ENCODE measurements around the gene DNM2.

DNM2 gene

DNA sequence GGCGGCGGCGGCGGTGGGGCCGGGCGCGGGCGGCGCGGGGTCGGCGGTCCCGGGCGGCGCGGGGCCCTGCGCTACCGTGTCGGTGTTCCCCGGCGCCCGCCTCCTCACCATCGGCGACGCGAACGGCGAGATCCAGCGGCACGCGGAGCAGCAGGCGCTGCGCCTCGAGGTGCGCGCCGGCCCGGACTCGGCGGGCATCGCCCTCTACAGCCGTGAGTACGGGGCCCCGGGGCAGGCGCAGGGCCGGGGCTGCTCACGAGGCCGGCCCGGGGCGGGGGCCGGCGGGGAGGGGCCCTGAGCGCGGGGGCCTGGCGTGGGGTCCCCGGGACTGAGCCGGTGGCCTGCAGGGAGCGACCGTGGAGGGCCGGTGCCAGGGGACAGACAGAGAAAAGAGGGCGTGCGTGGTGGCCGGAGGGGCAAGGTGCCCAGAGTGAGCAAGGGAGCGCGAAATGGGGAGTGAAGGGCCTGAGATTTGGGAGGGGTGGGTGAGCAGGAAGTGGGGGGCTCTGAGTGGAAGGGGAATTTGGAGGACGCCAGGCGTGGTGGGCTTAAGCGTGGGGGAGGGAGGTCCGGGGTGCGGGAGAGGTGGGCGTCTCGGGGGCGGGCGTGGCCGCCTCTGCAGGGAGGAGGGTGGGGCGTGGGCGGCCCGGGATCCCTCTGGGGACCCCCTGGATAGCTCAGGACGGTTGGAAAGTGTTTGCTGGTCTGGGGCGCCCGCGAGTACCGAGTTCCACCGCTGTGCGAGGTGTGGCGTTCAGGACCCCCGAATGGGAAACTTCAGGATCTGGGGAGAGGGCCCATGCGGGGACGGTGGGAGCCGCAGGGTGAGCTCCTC is 154.0 kb downstream of the DNM2 start (continued):
- no peak for TF ChIP-seq ZNF660 (tag by site-specific recombination; IDR thresholded peaks at IDR 0.05)
- no peak for TF ChIP-seq ZBTB49 (tag by site-specific recombination; IDR thresholded peaks at IDR 0.05; ENCODE audit: low read depth)
- no peak for TF ChIP-seq ZNF155 (tag by site-specific recombination; IDR thresholded peaks at IDR 0.05)
- no peak for TF ChIP-seq TCF7L2 (IDR thresholded peaks at IDR 0.05; ENCODE audit: borderline replicate concordance, low read depth, low read length)
- TF ChIP-seq ZSCAN5A (tag by site-specific recombination; IDR thresholded peaks at IDR 0.05), result peak; percentile 66; the same call in 1 of the 2 replicates
- no peak for TF ChIP-seq SALL2 (tag by site-specific recombination; IDR thresholded peaks at IDR 0.05; ENCODE audit: borderline replicate concordance)
- TF ChIP-seq FEZF1 (tag by site-specific recombination; IDR thresholded peaks at IDR 0.05), result no peak
- TF ChIP-seq ZSCAN4 (tag by site-specific recombination; IDR thresholded peaks at IDR 0.05), result no peak
- TF ChIP-seq OSR2 (tag by site-specific recombination; IDR thresholded peaks at IDR 0.05), result no peak
- no peak; the same call in none of the 2 replicates for TF ChIP-seq ZNF423 (tag by site-specific recombination; IDR thresholded peaks at IDR 0.05)
- peak; percentile 58; the same call in 1 of the 2 replicates for TF ChIP-seq HIC1 (tag by site-specific recombination; IDR thresholded peaks at IDR 0.05)
- TF ChIP-seq ZNF677 (tag by site-specific recombination; IDR thresholded peaks at IDR 0.05), result no peak
- TF ChIP-seq ZNF302 (tag by site-specific recombination; IDR thresholded peaks at IDR 0.05; ENCODE audit: low read depth), result no peak
- TF ChIP-seq ZNF624 (tag by site-specific recombination; IDR thresholded peaks at IDR 0.05), result no peak
- no peak for TF ChIP-seq ZNF529 (tag by site-specific recombination; IDR thresholded peaks at IDR 0.05; ENCODE audit: insufficient replicate concordance)
- TF ChIP-seq CTCF (tag by site-specific recombination; IDR thresholded peaks at IDR 0.05), result 0 out of 2 replicates have a peak, but pooled peaks have one; percentile 30
- no peak for TF ChIP-seq SETDB1 (IDR thresholded peaks at IDR 0.05; ENCODE audit: insufficient read length, low read length)
- TF ChIP-seq ZNF211 (tag by site-specific recombination; IDR thresholded peaks at IDR 0.05; ENCODE audit: low read depth), result no peak
- peak; percentile 78 for TF ChIP-seq ZBTB7A (tag by site-specific recombination; IDR thresholded peaks at IDR 0.05; ENCODE audit: low read depth)
- TF ChIP-seq ZNF600 (tag by site-specific recombination; IDR thresholded peaks at IDR 0.05), result no peak
- TF ChIP-seq ZNF10 (tag by site-specific recombination; IDR thresholded peaks at IDR 0.05), result no peak
- TF ChIP-seq ZNF530 (tag by site-specific recombination; IDR thresholded peaks at IDR 0.05; ENCODE audit: low read depth), result no peak
- no peak for TF ChIP-seq ZNF112 (tag by site-specific recombination; IDR thresholded peaks at IDR 0.05)
- TF ChIP-seq ZNF707 (tag by site-specific recombination; IDR thresholded peaks at IDR 0.05), result no peak
- no peak for TF ChIP-seq ELK4 (IDR thresholded peaks at IDR 0.05; ENCODE audit: borderline replicate concordance, low read depth, low read length)
- no peak for TF ChIP-seq ZFP69B (tag by site-specific recombination; IDR thresholded peaks at IDR 0.05)
- TF ChIP-seq ZNF354C (tag by site-specific recombination; IDR thresholded peaks at IDR 0.05; ENCODE audit: borderline replicate concordance, low read depth), result no peak
- no peak for TF ChIP-seq ZFP37 (tag by site-specific recombination; IDR thresholded peaks at IDR 0.05)
- no peak for TF ChIP-seq ZNF391 (tag by site-specific recombination; IDR thresholded peaks at IDR 0.05; ENCODE audit: borderline replicate concordance, low read depth)
- no peak for TF ChIP-seq HOXA7 (CRISPR knock-in tag; IDR thresholded peaks at IDR 0.05; ENCODE audit: borderline replicate concordance)
